HepG2 (cell line): ENCODE measurements around the gene MAGT1. TPM values are rescaled to one million over a fixed set of nuclear protein-coding genes. Genes with fewer than 3 reads are reported as not detected.
A peak's percentile ranks its signal among the peaks of the same experiment; 100 is the strongest.

Experiments used
- CSRNP2 ChIP-seq: sonication (generic); formaldehyde crosslinking; conservative IDR thresholded peaks from 2 replicates; pipeline ENCODE4 v1.8.0; 2022; ENCODE audit warnings: low read depth, missing genetic modification reagents
- DBP ChIP-seq: sonication (generic); formaldehyde crosslinking; IDR thresholded peaks from 2 replicates; pipeline ENCODE4 v1.4.0; 2020; ENCODE audit warnings: missing genetic modification reagents; ENCODE audit errors: not compliant biosample characterization
- GATA4 ChIP-seq: sonication (generic); IDR thresholded peaks from 2 replicates; pipeline ENCODE4 v1.6.1; 2016; ENCODE audit warnings: antibody characterized with exemption, low read depth, borderline replicate concordance
- GLI4 ChIP-seq: sonication (generic); formaldehyde crosslinking; IDR thresholded peaks from 2 replicates; pipeline ENCODE4 v1.5.1; 2020; ENCODE audit warnings: missing genetic modification reagents, mild to moderate bottlenecking, moderate library complexity, borderline replicate concordance
- HNF4A ChIP-seq: sonication (generic); formaldehyde crosslinking; IDR thresholded peaks from 2 replicates; pipeline ENCODE4 v1.4.0; 2020; ENCODE audit warnings: missing genetic modification reagents
- KDM2A ChIP-seq: sonication (generic); formaldehyde crosslinking; IDR thresholded peaks from 2 replicates; pipeline ENCODE4 v1.4.0; 2020; ENCODE audit warnings: low read depth, missing genetic modification reagents, borderline replicate concordance
- NFE2L2 ChIP-seq: fragments of 150-350 bp; IDR thresholded peaks from 2 replicates; pipeline ENCODE4 v1.6.1; 2014; ENCODE audit warnings: low read length
- PAF1 ChIP-seq: IDR thresholded peaks from 2 replicates; pipeline ENCODE4 v1.6.1; 2016; ENCODE audit warnings: missing genetic modification reagents, missing compliant biosample characterization
- POLR2AphosphoS5 ChIP-seq: IDR thresholded peaks from 2 replicates; pipeline ENCODE4 v1.6.1; 2012; ENCODE audit warnings: low read depth, low read length
- SMAD1 ChIP-seq: sonication (generic); formaldehyde crosslinking; IDR thresholded peaks from 2 replicates; pipeline ENCODE4 v1.4.0; 2020; ENCODE audit warnings: missing genetic modification reagents, low read depth, mild to moderate bottlenecking, borderline replicate concordance
- SMAD3 ChIP-seq: sonication (generic); formaldehyde crosslinking; IDR thresholded peaks from 2 replicates; pipeline ENCODE4 v1.4.0; 2020; ENCODE audit warnings: missing genetic modification reagents
- TEAD3 ChIP-seq: optimal IDR thresholded peaks from 2 replicates; pipeline ENCODE3; 2016; ENCODE audit warnings: borderline replicate concordance
- ZBTB39 ChIP-seq: sonication (generic); formaldehyde crosslinking; IDR thresholded peaks from 2 replicates; pipeline ENCODE4 v1.5.0; 2020; ENCODE audit warnings: missing genetic modification reagents
- ZBTB7B ChIP-seq: sonication (generic); formaldehyde crosslinking; IDR thresholded peaks from 2 replicates; pipeline ENCODE4 v1.4.0; 2020; ENCODE audit warnings: missing genetic modification reagents
- ZNF101 ChIP-seq: sonication (generic); formaldehyde crosslinking; IDR thresholded peaks from 2 replicates; pipeline ENCODE4 v1.4.0; 2020; ENCODE audit warnings: mild to moderate bottlenecking, low read depth, missing genetic modification reagents, borderline replicate concordance
- ZNF674 ChIP-seq: sonication (generic); formaldehyde crosslinking; IDR thresholded peaks from 2 replicates; pipeline ENCODE4 v1.5.0; 2020; ENCODE audit warnings: low read depth, mild to moderate bottlenecking, missing genetic modification reagents
- ZNF772 ChIP-seq: sonication (generic); formaldehyde crosslinking; IDR thresholded peaks from 2 replicates; pipeline ENCODE4 v1.5.0; 2020; ENCODE audit warnings: mild to moderate bottlenecking, missing genetic modification reagents
- ZNF850 ChIP-seq: sonication (generic); formaldehyde crosslinking; conservative IDR thresholded peaks from 2 replicates; pipeline ENCODE4 v1.9.0; 2021; ENCODE audit warnings: mild to moderate bottlenecking, missing genetic modification reagents
- polyA plus RNA-seq, 8 experiments: library from polyadenylated mRNA; depleted of rRNA in 3 of 8; stranded (reverse) in 7 of 8; unstranded in 1 of 8; fragments of >200 nt; fragmentation: Illumina TruSeq in 4 of 8; extraction: Trizol in 4 of 8; gene quantifications; 2 replicates each; pipeline versions ENCODE4 v1.2.1 to v1.2.3, GENCODE V29; 2011 to 2016; ENCODE audit warnings: low read depth in 4 of 8, missing spikeins in 1 of 8, mixed read lengths in 1 of 8; ENCODE audit not compliant: insufficient read depth in 1 of 8
- total RNA-seq, 5 experiments: library from RNA; depleted of rRNA; stranded (reverse); fragments of >200 nt; fragmentation: Illumina TruSeq; extraction: Trizol; gene quantifications; 2 replicates each; pipeline ENCODE4 v1.2.3, GENCODE V29; 2016; ENCODE audit warnings: low read depth in 1 of 5
- TF ChIP-seq, protein P1 (sequence below): IDR thresholded peaks from 2 replicates; pipeline ENCODE4 v1.6.1; 2016; ENCODE audit warnings: mild to moderate bottlenecking, missing biosample characterization, missing genetic modification reagents
- TF ChIP-seq, protein P2 (sequence below): sonication (generic); formaldehyde crosslinking; IDR thresholded peaks from 2 replicates; pipeline ENCODE4 v1.4.0; 2020; ENCODE audit warnings: mild to moderate bottlenecking, low read depth, missing genetic modification reagents
- TF ChIP-seq, protein P3 (sequence below): sonication (generic); formaldehyde crosslinking; IDR thresholded peaks from 2 replicates; pipeline ENCODE4 v1.5.0; 2020; ENCODE audit warnings: missing genetic modification reagents

Gene MAGT1
- total and polyA plus RNA-seq, 2 of the 13 experiments (the other 11 are each of a cell fraction or from before 2014, with no cell fraction given): 38.0 to 75.0 TPM

GRCh38 chrX:77910108-77910840 lies 15.0 kb upstream of the MAGT1 start, which contains the start of gene ATP7A (continued):
- TF ChIP-seq ZBTB39 (CRISPR knock-in tag): no peak
- no peak for TF ChIP-seq TEAD3 (CRISPR knock-in tag)
- no peak for TF ChIP-seq ZNF850 (CRISPR knock-in tag)
- peak; percentile 48; the same call in 1 of the 2 replicates for TF ChIP-seq POLR2AphosphoS5
- no peak for TF ChIP-seq ZNF101
- TF ChIP-seq, protein P1, sequence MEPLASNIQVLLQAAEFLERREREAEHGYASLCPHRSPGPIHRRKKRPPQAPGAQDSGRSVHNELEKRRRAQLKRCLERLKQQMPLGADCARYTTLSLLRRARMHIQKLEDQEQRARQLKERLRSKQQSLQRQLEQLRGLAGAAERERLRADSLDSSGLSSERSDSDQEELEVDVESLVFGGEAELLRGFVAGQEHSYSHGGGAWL (CRISPR knock-in tag): 0 out of 2 replicates have a peak, but pooled peaks have one; percentile 36
- TF ChIP-seq, protein P2, sequence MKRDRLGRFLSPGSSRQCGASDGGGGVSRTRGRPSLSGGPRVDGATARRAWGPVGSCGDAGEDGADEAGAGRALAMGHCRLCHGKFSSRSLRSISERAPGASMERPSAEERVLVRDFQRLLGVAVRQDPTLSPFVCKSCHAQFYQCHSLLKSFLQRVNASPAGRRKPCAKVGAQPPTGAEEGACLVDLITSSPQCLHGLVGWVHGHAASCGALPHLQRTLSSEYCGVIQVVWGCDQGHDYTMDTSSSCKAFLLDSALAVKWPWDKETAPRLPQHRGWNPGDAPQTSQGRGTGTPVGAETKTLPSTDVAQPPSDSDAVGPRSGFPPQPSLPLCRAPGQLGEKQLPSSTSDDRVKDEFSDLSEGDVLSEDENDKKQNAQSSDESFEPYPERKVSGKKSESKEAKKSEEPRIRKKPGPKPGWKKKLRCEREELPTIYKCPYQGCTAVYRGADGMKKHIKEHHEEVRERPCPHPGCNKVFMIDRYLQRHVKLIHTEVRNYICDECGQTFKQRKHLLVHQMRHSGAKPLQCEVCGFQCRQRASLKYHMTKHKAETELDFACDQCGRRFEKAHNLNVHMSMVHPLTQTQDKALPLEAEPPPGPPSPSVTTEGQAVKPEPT (CRISPR knock-in tag): no peak
- TF ChIP-seq SMAD3 (CRISPR knock-in tag): peak; percentile 17; the same call in 1 of the 2 replicates
- TF ChIP-seq DBP (CRISPR knock-in tag): no peak
- TF ChIP-seq ZNF674 (CRISPR knock-in tag): no peak
- TF ChIP-seq GATA4: no peak
- TF ChIP-seq GLI4 (CRISPR knock-in tag): no peak
- peak; percentile 57 for TF ChIP-seq KDM2A
- TF ChIP-seq, protein P3, sequence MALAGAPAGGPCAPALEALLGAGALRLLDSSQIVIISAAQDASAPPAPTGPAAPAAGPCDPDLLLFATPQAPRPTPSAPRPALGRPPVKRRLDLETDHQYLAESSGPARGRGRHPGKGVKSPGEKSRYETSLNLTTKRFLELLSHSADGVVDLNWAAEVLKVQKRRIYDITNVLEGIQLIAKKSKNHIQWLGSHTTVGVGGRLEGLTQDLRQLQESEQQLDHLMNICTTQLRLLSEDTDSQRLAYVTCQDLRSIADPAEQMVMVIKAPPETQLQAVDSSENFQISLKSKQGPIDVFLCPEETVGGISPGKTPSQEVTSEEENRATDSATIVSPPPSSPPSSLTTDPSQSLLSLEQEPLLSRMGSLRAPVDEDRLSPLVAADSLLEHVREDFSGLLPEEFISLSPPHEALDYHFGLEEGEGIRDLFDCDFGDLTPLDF (CRISPR knock-in tag): no peak
- no peak for TF ChIP-seq PAF1 (CRISPR knock-in tag)
- no peak for TF ChIP-seq ZBTB7B (CRISPR knock-in tag)
- no peak for TF ChIP-seq HNF4A (CRISPR knock-in tag)
- no peak for TF ChIP-seq CSRNP2 (CRISPR knock-in tag)
- TF ChIP-seq ZNF772 (CRISPR knock-in tag): 0 out of 2 replicates have a peak, but pooled peaks have one; percentile 29
- no peak for TF ChIP-seq NFE2L2
- TF ChIP-seq SMAD1: no peak
